H1 (cell line): ENCODE data around the gene ZCCHC10. TPM values are rescaled to one million over a fixed set of nuclear protein-coding genes. Genes with fewer than 3 reads are reported as not detected.

Experiments
- CTCF ChIA-PET: fragments of 300-600 bp; sonication (Branson Sonifier 250); formaldehyde crosslinking; loops from one replicate; lab custom pipeline; 2021; ENCODE audit not compliant: partially characterized antibody; lab: Charles Lee
- POLR2A ChIA-PET: fragments of 300-600 bp; sonication (Branson Sonifier 250); formaldehyde crosslinking; loops from one replicate; lab custom pipeline; 2021; ENCODE audit warnings: inconsistent platforms; ENCODE audit not compliant: partially characterized antibody; lab: Charles Lee
- DNase-seq, 2 experiments: peaks; one replicate each; pipeline versions ENCODE4 v3.0.0 to v3.0.0-alpha.2; 2010 to 2022; ENCODE audit warnings: low spot score in 2 of 2, low read depth in 1 of 2, mixed read lengths in 1 of 2
- FAIRE-seq: peaks from 2 replicates; lab custom pipeline; 2011; peaks lifted over from hg19 to GRCh38; lab: Jason Lieb, UNC
- H2AFZ ChIP-seq: 2 replicates; pipeline ENCODE4 v1.8.1; 2012; ENCODE audit warnings: low read length, inconsistent platforms
- H2AK5ac ChIP-seq: 2 replicates; pipeline ENCODE4 v1.6.1; 2013; ENCODE audit warnings: low read depth, low read length
- H2BK120ac ChIP-seq: replicated peaks from 2 replicates; pipeline ENCODE3; 2013; ENCODE audit warnings: low read depth, low read length, inconsistent platforms
- H2BK12ac ChIP-seq: 2 replicates; pipeline ENCODE4 v1.6.1; 2013; ENCODE audit warnings: low read depth, low read length
- H2BK15ac ChIP-seq: 2 replicates; pipeline ENCODE4 v1.6.1; 2013; ENCODE audit warnings: low read length
- H2BK20ac ChIP-seq: 2 replicates; pipeline ENCODE4 v1.6.1; 2013; ENCODE audit warnings: low read length
- H2BK5ac ChIP-seq: 2 replicates; pipeline ENCODE4 v1.6.1; 2013; ENCODE audit warnings: low read depth, low read length
- H3K14ac ChIP-seq: 2 replicates; pipeline ENCODE4 v1.6.1; 2013; ENCODE audit warnings: inconsistent platforms; ENCODE audit not compliant: insufficient read length
- H3K18ac ChIP-seq: 2 replicates; pipeline ENCODE4 v1.6.1; 2013; ENCODE audit warnings: low read length; ENCODE audit errors: extremely low read depth
- H3K23ac ChIP-seq: 2 replicates; pipeline ENCODE4 v1.6.1; 2013; ENCODE audit warnings: inconsistent platforms; ENCODE audit not compliant: insufficient read length
- H3K23me2 ChIP-seq: 2 replicates; pipeline ENCODE4 v1.6.1; 2013; ENCODE audit warnings: low read depth, low read length
- H3K27ac ChIP-seq: 2 replicates; pipeline ENCODE4 v1.6.1; 2011; ENCODE audit warnings: low read depth, low read length, inconsistent platforms
- H3K27me3 ChIP-seq, 4 experiments: replicated peaks in 1 of 4; 1 replicate in 1 of 4; 2 replicates in 3 of 4; pipeline versions ENCODE4 v1.6.1 to v1.8.1; 2011 to 2013; ENCODE audit warnings: low read length in 3 of 4, mild to moderate bottlenecking in 3 of 4, inconsistent platforms in 2 of 4, mixed read lengths in 2 of 4, moderate library complexity in 1 of 4; ENCODE audit not compliant: control insufficient read depth in 3 of 4, insufficient read depth in 3 of 4; ENCODE audit errors: extremely low read depth in 1 of 4
- H3K36me3 ChIP-seq, 4 experiments: 2 replicates each; pipeline versions ENCODE4 v1.6.1 to v1.8.1; 2011 to 2013; ENCODE audit warnings: mild to moderate bottlenecking in 4 of 4, low read length in 3 of 4, moderate library complexity in 2 of 4, control low read depth in 1 of 4, inconsistent platforms in 1 of 4; ENCODE audit not compliant: insufficient read depth in 4 of 4, control insufficient read depth in 2 of 4
- H3K4ac ChIP-seq: replicated peaks from 2 replicates; pipeline ENCODE3; 2013; ENCODE audit warnings: low read length, low read depth, mixed read lengths, inconsistent platforms; ENCODE audit not compliant: insufficient read length
- H3K4me1 ChIP-seq, 4 experiments: replicated peaks in 1 of 4; 1 replicate in 1 of 4; 2 replicates in 3 of 4; pipeline versions ENCODE4 v1.6.1 to v1.8.1; 2011 to 2013; ENCODE audit warnings: low read length in 3 of 4, inconsistent platforms in 2 of 4, mixed read lengths in 1 of 4; ENCODE audit not compliant: insufficient read depth in 4 of 4, control insufficient read depth in 3 of 4
- H3K4me2 ChIP-seq, 2 experiments: 2 replicates each; pipeline versions ENCODE4 v1.6.1 to v1.8.1; 2011 to 2013; ENCODE audit warnings: low read depth in 2 of 2, low read length in 2 of 2, control low read depth in 1 of 2, inconsistent platforms in 1 of 2, mild to moderate bottlenecking in 1 of 2; ENCODE audit not compliant: insufficient read depth in 1 of 2
- H3K4me3 ChIP-seq, 4 experiments: fragments of 200-600, 300-600 bp in 1 of 4; sonication (generic), shearing (Covaris generic), sonication (Bioruptor Twin) in 1 of 4; 2 replicates each; pipeline versions ENCODE4 v1.5.1 to v1.8.1; 2011 to 2016; ENCODE audit warnings: low read length in 4 of 4, low read depth in 3 of 4, control low read depth in 2 of 4, inconsistent platforms in 2 of 4, mild to moderate bottlenecking in 2 of 4, mixed read lengths in 1 of 4, moderate library complexity in 1 of 4; ENCODE audit not compliant: insufficient read depth in 2 of 4; ENCODE audit errors: extremely low read depth in 1 of 4
- H3K56ac ChIP-seq: replicated peaks from 2 replicates; pipeline ENCODE3; 2013; ENCODE audit warnings: low read depth, mild to moderate bottlenecking, mixed read lengths, low read length, inconsistent platforms; ENCODE audit not compliant: insufficient read length
- H3K79me1 ChIP-seq: 2 replicates; pipeline ENCODE4 v1.6.1; 2013; ENCODE audit warnings: low read depth, low read length, control low read depth
- H3K79me2 ChIP-seq, 2 experiments: 2 replicates each; pipeline versions ENCODE4 v1.6.1 to v1.8.1; 2012 to 2013; ENCODE audit warnings: low read length in 2 of 2, mild to moderate bottlenecking in 2 of 2, inconsistent platforms in 1 of 2; ENCODE audit not compliant: insufficient read depth in 2 of 2, control insufficient read depth in 1 of 2
- H3K9ac ChIP-seq, 4 experiments: replicated peaks in 1 of 4; 1 replicate in 1 of 4; 2 replicates in 3 of 4; pipeline versions ENCODE4 v1.6.1 to v1.8.1; 2011 to 2013; ENCODE audit warnings: low read depth in 3 of 4, low read length in 3 of 4, control low read depth in 2 of 4, mild to moderate bottlenecking in 2 of 4, moderate library complexity in 2 of 4, inconsistent platforms in 1 of 4; ENCODE audit errors: extremely low read depth in 1 of 4
- H3K9me3 ChIP-seq, 2 experiments: 2 replicates each; pipeline versions ENCODE4 v1.6.1 to v1.8.1; 2012 to 2013; ENCODE audit warnings: mild to moderate bottlenecking in 2 of 2, moderate library complexity in 2 of 2, control low read depth in 1 of 2, inconsistent platforms in 1 of 2, low read depth in 1 of 2, low read length in 1 of 2, mixed read lengths in 1 of 2; ENCODE audit not compliant: insufficient read depth in 2 of 2
- H4K20me1 ChIP-seq, 2 experiments: replicated peaks in 1 of 2; 2 replicates each; pipeline versions ENCODE3 to v1.8.1; 2011 to 2013; ENCODE audit warnings: inconsistent platforms in 2 of 2, low read length in 2 of 2, mild to moderate bottlenecking in 1 of 2; ENCODE audit not compliant: insufficient read depth in 2 of 2, control insufficient read depth in 1 of 2
- H4K5ac ChIP-seq: 2 replicates; pipeline ENCODE4 v1.6.1; 2013; ENCODE audit warnings: low read length, low read depth, mixed read lengths, inconsistent platforms; ENCODE audit not compliant: insufficient read length
- H4K8ac ChIP-seq: 2 replicates; pipeline ENCODE4 v1.8.0; 2013; ENCODE audit warnings: mild to moderate bottlenecking, moderate library complexity, low read length, inconsistent platforms; ENCODE audit not compliant: insufficient read depth; ENCODE audit errors: extremely low read depth
- H4K91ac ChIP-seq: replicated peaks from 2 replicates; pipeline ENCODE3; 2013; ENCODE audit warnings: low read length, mixed read lengths, inconsistent platforms; ENCODE audit not compliant: insufficient read length
- ASH2L ChIP-seq: fragments of 200-600, 300-600 bp; sonication (generic); IDR thresholded peaks from one replicate; pipeline ENCODE4 v1.7.1; 2017; ENCODE audit warnings: low read length
- CTBP2 ChIP-seq: IDR thresholded peaks from 2 replicates; pipeline ENCODE4 v1.7.0; 2011; ENCODE audit warnings: borderline replicate concordance, mild to moderate bottlenecking, moderate library complexity, mixed read lengths, low read length; ENCODE audit not compliant: insufficient read depth, insufficient read length
- E2F6 ChIP-seq: IDR thresholded peaks from 2 replicates; pipeline ENCODE4 v1.6.1; 2012; ENCODE audit warnings: inconsistent platforms
- EZH2 ChIP-seq: fragments of 200-600 bp; sonication (generic); IDR thresholded peaks from 2 replicates; pipeline ENCODE4 v1.7.1; 2012; ENCODE audit warnings: low read depth, mild to moderate bottlenecking, moderate library complexity, low read length, inconsistent platforms; ENCODE audit not compliant: severe bottlenecking
- PHF8 ChIP-seq: fragments of 200-600 bp; sonication (generic); conservative IDR thresholded peaks from 2 replicates; pipeline ENCODE4 v1.7.1; 2012; ENCODE audit warnings: low read depth, mild to moderate bottlenecking, inconsistent platforms, low read length, moderate library complexity
- SIN3A ChIP-seq, 2 experiments: IDR thresholded peaks in 1 of 2; conservative IDR thresholded peaks in 1 of 2; 2 replicates each; pipeline ENCODE4 v1.6.1; 2011 to 2012; ENCODE audit warnings: low read length in 2 of 2, improper control_type of control experiment in 1 of 2, low read depth in 1 of 2, mild to moderate bottlenecking in 1 of 2
- SP4 ChIP-seq: IDR thresholded peaks from 2 replicates; pipeline ENCODE4 v1.6.1; 2012; ENCODE audit warnings: low read length, inconsistent platforms
- USF2 ChIP-seq: IDR thresholded peaks from 2 replicates; pipeline ENCODE4 v1.6.1; 2011; ENCODE audit warnings: low read length, improper control_type of control experiment
- whole genome bisulfite sequencing, 2 experiments: shearing (Covaris generic) in 1 of 2; methylation state at CpG; one replicate each; pipeline versions ENCODE4 v1.1.6 to v1.1.7; 2013 to 2015; ENCODE audit warnings: low lambda C conversion rate in 2 of 2, mixed read lengths in 2 of 2, inconsistent platforms in 1 of 2, low coverage in 1 of 2, missing lambda C conversion rate in 1 of 2; ENCODE audit not compliant: insufficient replicate concordance in 2 of 2, insufficient coverage in 1 of 2, insufficient read length in 1 of 2; ENCODE audit errors: extremely low coverage in 1 of 2, missing lambda C conversion rate in 1 of 2; 5-methylcytosine and 5-hydroxymethylcytosine counted together
- polyA plus RNA-seq, 7 experiments: library from polyadenylated mRNA; depleted of rRNA in 3 of 7; stranded (reverse) in 5 of 7; unstranded in 2 of 7; fragments of >200 nt in 5 of 7; fragments of 200-250 nt in 2 of 7; gene quantifications; 1 replicate in 5 of 7; 2 replicates in 1 of 7; 4 replicates in 1 of 7; pipeline versions ENCODE4 v1.2.1 to v1.2.3, GENCODE V29; 2011 to 2013; ENCODE audit warnings: missing spikeins in 2 of 7, mixed read lengths in 2 of 7
- total RNA-seq: library from RNA; stranded (reverse); fragmentation: NEBNext Ultra II Directional; extraction: Animal tissue kit (Norgen Biotek cat#: 25700); gene quantifications from 2 replicates; pipeline ENCODE4 v1.2.1, GENCODE V29; 2021

Gene ZCCHC10
- total and polyA plus RNA-seq, 2 of the 8 experiments (the other 6 are each of a cell fraction or from before 2014, with no cell fraction given), result 22.4 to 32.9 TPM

- Histone ChIP-seq H3K9ac (peak overlapping the region; percentile 87 to 100 (median 96)), H3K27me3 (no peaks in the 10 kb centered on the region), H3K4me2 (peak overlapping the region; percentile 88 to 93), H2BK12ac (peak overlapping the region; percentile 51; the same call in 1 of the 2 replicates), H3K27ac (peak overlapping the region; percentile 99), H3K4me1 (peaks cover 0 to 8% (median 2%) of the 10 kb centered on the region in 4 experiments; a peak in 4 of 7 replicates), H3K4ac (peak overlapping the region; percentile 63), H2BK15ac (no peak overlapping the region), H3K14ac (no peak overlapping the region), H4K20me1 (peaks cover 8 to 23% of the 10 kb centered on the region in 2 experiments), H3K79me2 (peaks cover 50 to 56% of the 10 kb centered on the region in 2 experiments), H3K4me3 (peak overlapping the region; percentile 80 to 99 (median 97)), H3K9me3 (no peaks in the 10 kb centered on the region), H2AFZ (no peak overlapping the region), H3K18ac (peak overlapping the region; percentile 81), H3K36me3 (no peaks in the 10 kb centered on the region), H4K8ac (peak overlapping the region; percentile 99), H3K56ac (peak overlapping the region; percentile 96), H4K91ac (peak overlapping the region; percentile 94), H3K79me1 (peaks cover 2% of the 10 kb centered on the region; the same call in 1 of the 2 replicates), H2AK5ac (peak overlapping the region; percentile 43; the same call in 1 of the 2 replicates), H2BK120ac (no peak overlapping the region), H2BK5ac (peak overlapping the region; percentile 99), H4K5ac (peak overlapping the region; percentile 84), H3K23me2 (peaks cover 10% of the 10 kb centered on the region), H2BK20ac (no peak overlapping the region), H3K23ac (no peak overlapping the region)
- 2% methylated on average over 57 of the region's 59 CpGs; no CpG with 5 or more reads in 1 of the 2 experiments for WGBS, 2 experiments
- DNase-seq (peak in 1 of 2 experiments; percentile 64), FAIRE-seq (no peak)
- CTCF ChIA-PET, result interaction anchor here (0.6 to 1.3 kb wide), 2 partner anchors 207 to 227 kb away, joined by 3 read pairs; no protein-coding TSS in a partner anchor
- POLR2A ChIA-PET, result interaction anchor here (0.7 to 6.6 kb wide), 28 partner anchors 9 to 925 kb away, joined by 3 to 104 read pairs (median 4); partner anchors contain the start of genes AFF4, GDF9, UQCRQ and ZCCHC10
- TF ChIP-seq E2F6, result no peak
- TF ChIP-seq EZH2, result no peak
- TF ChIP-seq USF2, result 0 out of 2 replicates have a peak, but pooled peaks have one; percentile 2
- TF ChIP-seq SP4, result no peak
- TF ChIP-seq CTBP2, result no peak
- no peak for TF ChIP-seq ASH2L
- TF ChIP-seq SIN3A (conservative IDR thresholded peaks at IDR 0.05 in 1 of 2, IDR thresholded peaks at IDR 0.05 in 1 of 2; ENCODE audit: low read depth in 1 of 2, low read length in 2 of 2), result peak in 1 of 2 experiments; percentile 51; a peak in 1 of 4 replicates
- no peak; the same call in 1 of the 2 replicates for TF ChIP-seq PHF8
These were observed 26.2 kb upstream of the ZCCHC10 start for GRCh38 chr5:133052317-133053175.
